RWPE2 (cell line): ENCODE results near the gene MMP7.
"Not testable (repeated sequence)": the region's sequence is repeated elsewhere in the genome, so short reads cannot be mapped to it uniquely, and the experiment has no call there.

ENCODE experiments used
- ATAC-seq: fragments of 200-7000 bp; cut with Tn5 transposase; 3 replicates; pipeline ENCODE4 v1.9.1; 2021; ENCODE audit warnings: low read depth
- DNase-seq: peaks from one replicate; pipeline ENCODE4 v3.0.0-alpha.2; 2020; ENCODE audit warnings: low spot score
- H3K27ac ChIP-seq: fragments of 450-650 bp; 2 replicates; pipeline ENCODE4 v1.5.1; 2017; ENCODE audit warnings: mild to moderate bottlenecking; ENCODE audit not compliant: poor library complexity, severe bottlenecking
- H3K27me3 ChIP-seq: fragments of 250-450 bp; sonication (Bioruptor Pico); 2 replicates; pipeline ENCODE4 v1.5.1; 2021; ENCODE audit warnings: mild to moderate bottlenecking, moderate library complexity; ENCODE audit not compliant: insufficient read depth, poor library complexity, severe bottlenecking
- H3K36me3 ChIP-seq: fragments of 250-450 bp; sonication (Bioruptor Pico); 2 replicates; pipeline ENCODE4 v1.5.1; 2020; ENCODE audit warnings: low read depth, mild to moderate bottlenecking, moderate library complexity
- H3K4me1 ChIP-seq: fragments of 250-450 bp; sonication (Bioruptor Pico); 2 replicates; pipeline ENCODE4 v1.5.1; 2021; ENCODE audit warnings: mild to moderate bottlenecking, moderate library complexity; ENCODE audit not compliant: insufficient read depth, poor library complexity, severe bottlenecking
- H3K4me3 ChIP-seq: fragments of 250-450 bp; sonication (Bioruptor Pico); 2 replicates; pipeline ENCODE4 v1.5.1; 2021; ENCODE audit warnings: mild to moderate bottlenecking, moderate library complexity; ENCODE audit not compliant: severe bottlenecking
- H3K9me3 ChIP-seq: fragments of 250-450 bp; sonication (Bioruptor Pico); 2 replicates; pipeline ENCODE4 v1.5.1; 2021; ENCODE audit warnings: mild to moderate bottlenecking, moderate library complexity; ENCODE audit not compliant: severe bottlenecking
- CTCF ChIP-seq: fragments of 450-650 bp; IDR thresholded peaks from one replicate; pipeline ENCODE4 v1.5.1; 2017; ENCODE audit warnings: mild to moderate bottlenecking, moderate library complexity; ENCODE audit not compliant: poor library complexity, severe bottlenecking

MMP7 gene

GRCh38 chr11:102518296-102519094 is 12.1 kb downstream of the MMP7 start:
- H3K4me1 ChIP-seq, result peaks cover 9% of the 10 kb centered on the region
- DNase-seq (no peak), ATAC-seq (no peak)
- no peaks in the 10 kb centered on the region for H3K9me3 ChIP-seq
- H3K4me3 ChIP-seq, result no peak overlapping the region
- no peak overlapping the region for H3K27ac ChIP-seq
- no peaks in the 10 kb centered on the region for H3K27me3 ChIP-seq
- no peaks in the 10 kb centered on the region for H3K36me3 ChIP-seq
- no peak for TF ChIP-seq CTCF

- no peak overlapping the region for H3K27ac ChIP-seq
- no peaks in the 10 kb centered on the region for H3K9me3 ChIP-seq
- H3K4me1 ChIP-seq, result peaks cover 9% of the 10 kb centered on the region
- ATAC-seq (no peak), DNase-seq (no peak)
- H3K36me3 ChIP-seq, result no peaks in the 10 kb centered on the region
- no peak overlapping the region for H3K4me3 ChIP-seq
- TF ChIP-seq CTCF, result no peak
- no peaks in the 10 kb centered on the region for H3K27me3 ChIP-seq
Measured at GRCh38 chr11:102517670-102518069, 12.9 kb downstream of the MMP7 start.

- H3K9me3 ChIP-seq, result no peaks in the 10 kb centered on the region
- no peak overlapping the region for H3K27ac ChIP-seq
- H3K27me3 ChIP-seq, result no peaks in the 10 kb centered on the region
- H3K4me3 ChIP-seq, result no peak overlapping the region
- no peaks in the 10 kb centered on the region for H3K36me3 ChIP-seq
- peak; percentile 46; the same call in 1 of the 3 replicates for ATAC-seq
- TF ChIP-seq CTCF, result no peak
- peaks cover 9% of the 10 kb centered on the region for H3K4me1 ChIP-seq
- no peak for DNase-seq
Measured at GRCh38 chr11:102516179-102516578, 14.4 kb downstream of the MMP7 start.

GRCh38 chr11:102513869-102514268 is 16.7 kb downstream of the MMP7 start:
- no peak overlapping the region for H3K4me3 ChIP-seq
- ATAC-seq (no peak), DNase-seq (no peak)
- H3K4me1 ChIP-seq, result peaks cover 9% of the 10 kb centered on the region
- no peak overlapping the region for H3K27ac ChIP-seq
- TF ChIP-seq CTCF, result no peak
- H3K36me3 ChIP-seq, result no peaks in the 10 kb centered on the region
- no peaks in the 10 kb centered on the region for H3K27me3 ChIP-seq
- no peaks in the 10 kb centered on the region for H3K9me3 ChIP-seq

GRCh38 chr11:102510439-102511135 is 20.0 kb downstream of the MMP7 start:
- ATAC-seq (no peak), DNase-seq (no peak)
- TF ChIP-seq CTCF, result no peak
- Histone ChIP-seq H3K36me3 (no peaks in the 10 kb centered on the region), H3K27ac (no peak overlapping the region), H3K27me3 (no peaks in the 10 kb centered on the region), H3K4me3 (no peak overlapping the region), H3K4me1 (no peaks in the 10 kb centered on the region), H3K9me3 (no peaks in the 10 kb centered on the region)

- H3K4me1 ChIP-seq, DNase-seq, H3K36me3 ChIP-seq, H3K27me3 ChIP-seq, H3K4me3 ChIP-seq, ATAC-seq, H3K9me3 ChIP-seq, H3K27ac ChIP-seq: not testable (repeated sequence)
Measured at GRCh38 chr11:102502831-102503230, 27.7 kb downstream of the MMP7 start.
